Panc1 (cell line): ENCODE data around the gene TNS2.

Source experiments
- CTCF ChIP-seq: fragments of 450-650 bp; IDR thresholded peaks from 2 replicates; pipeline ENCODE4 v1.5.1; 2017; ENCODE audit warnings: mild to moderate bottlenecking
- POLR2AphosphoS5 ChIP-seq: IDR thresholded peaks from 2 replicates; pipeline ENCODE4 v1.6.1; 2012; ENCODE audit warnings: mild to moderate bottlenecking, low read depth, low read length, moderate library complexity

GRCh38 chr12:53091756-53092155, 41.9 kb downstream of the TNS2 start:
- no peak for TF ChIP-seq CTCF
- no peak for TF ChIP-seq POLR2AphosphoS5
